ENCODE measurements around the gene UGT1A9.
"Not testable (repeated sequence)": the region's sequence is repeated elsewhere in the genome, so short reads cannot be mapped to it uniquely, and the experiment has no call there.

The UGT1A9 gene

GRCh38 chr2:233747283-233747544 is 75.5 kb downstream of the UGT1A9 start:
- no peak for TF ChIP-seq CTCF (IDR thresholded peaks at IDR 0.05; ENCODE audit: low read length, missing control alignments)
- DNase-seq (ENCODE audit: low read depth) = no peak
- H3K4me3 ChIP-seq (replicated peaks; ENCODE audit: low read depth, low read length) = no peak overlapping the region

- DNase-seq (ENCODE audit: low read depth); H3K4me3 ChIP-seq (replicated peaks; ENCODE audit: low read depth, low read length): not testable (repeated sequence)
Observed at GRCh38 chr2:233750689-233751088, 79.0 kb downstream of the UGT1A9 start.

GRCh38 chr2:233751212-233752009 is 79.7 kb downstream of the UGT1A9 start:
- not testable (repeated sequence) for DNase-seq (ENCODE audit: low read depth); H3K4me3 ChIP-seq (replicated peaks; ENCODE audit: low read depth, low read length)

- DNase-seq (ENCODE audit: low read depth) = no peak
- no peak for TF ChIP-seq CTCF (IDR thresholded peaks at IDR 0.05; ENCODE audit: low read length, missing control alignments)
- no peak overlapping the region for H3K4me3 ChIP-seq (replicated peaks; ENCODE audit: low read depth, low read length)
Observed at GRCh38 chr2:233754872-233755611, 83.3 kb downstream of the UGT1A9 start.

GRCh38 chr2:233756429-233757081 is 84.9 kb downstream of the UGT1A9 start:
- no peak for TF ChIP-seq CTCF (IDR thresholded peaks at IDR 0.05; ENCODE audit: low read length, missing control alignments)
- DNase-seq (ENCODE audit: low read depth) = no peak
- no peak overlapping the region for H3K4me3 ChIP-seq (replicated peaks; ENCODE audit: low read depth, low read length)

- no peak for DNase-seq (ENCODE audit: low read depth)
- no peak overlapping the region for H3K4me3 ChIP-seq (replicated peaks; ENCODE audit: low read depth, low read length)
- no peak for TF ChIP-seq CTCF (IDR thresholded peaks at IDR 0.05; ENCODE audit: low read length, missing control alignments)
Observed at GRCh38 chr2:233758141-233758540, 86.4 kb downstream of the UGT1A9 start.

- no peak for TF ChIP-seq CTCF (IDR thresholded peaks at IDR 0.05; ENCODE audit: low read length, missing control alignments)
- DNase-seq (ENCODE audit: low read depth) = peak; percentile 66
- no peak overlapping the region for H3K4me3 ChIP-seq (replicated peaks; ENCODE audit: low read depth, low read length)
Observed at GRCh38 chr2:233758849-233759248, 87.2 kb downstream of the UGT1A9 start.

Measured in fibroblast of pulmonary artery (primary cell).